ENCODE measurements around the gene ZNG1A. TPM values are rescaled to one million over a fixed set of nuclear protein-coding genes. Genes with fewer than 3 reads are reported as not detected.
A peak's percentile ranks its signal among the peaks of the same experiment; 100 is the strongest.
"Not testable (repeated sequence)": the region's sequence is repeated elsewhere in the genome, so short reads cannot be mapped to it uniquely, and the experiment has no call there.

ZNG1A gene
- total and polyA plus RNA-seq, 2 donors (not counting 1 experiment from before 2014, with no cell fraction given), result 17.7 to 32.3 TPM

- H3K4me1 ChIP-seq (ENCODE audit: control insufficient read depth, extremely low read depth, insufficient read depth, low read length); H3K27ac ChIP-seq (ENCODE audit: insufficient read depth, low read length); H4K20me1 ChIP-seq (ENCODE audit: control insufficient read depth, extremely low read depth, insufficient read depth, low read length); H3K36me3 ChIP-seq (ENCODE audit: control insufficient read depth, insufficient read depth, low read length); H2AFZ ChIP-seq (ENCODE audit: low read length); H3K9me3 ChIP-seq (ENCODE audit: control insufficient read depth, insufficient read depth, low read depth, low read length); H3K79me2 ChIP-seq (ENCODE audit: control insufficient read depth, insufficient read depth, low read length); DNase-seq (ENCODE audit: low read depth in 2 of 2): not testable (repeated sequence)
- peak overlapping the region; percentile 59 for H3K4me2 ChIP-seq (ENCODE audit: extremely low read depth, insufficient read depth, low read length)
- H3K27me3 ChIP-seq (ENCODE audit: control insufficient read depth, insufficient read depth, low read length), result peaks cover 22% of the 10 kb centered on the region
- peak overlapping the region in 3 of 4 experiments; percentile 17 to 41 (median 35) for H3K4me3 ChIP-seq (replicated peaks in 1 of 4; ENCODE audit: control extremely low read depth in 1 of 4, insufficient read depth in 1 of 4, low read depth in 3 of 4, low read length in 4 of 4)
- peak overlapping the region; percentile 16 for H3K9ac ChIP-seq (ENCODE audit: insufficient read depth, low read length)
- peak; percentile 80 for TF ChIP-seq EZH2 (IDR thresholded peaks at IDR 0.05; ENCODE audit: low read length, missing control alignments)
These were observed 65.2 kb downstream of the ZNG1A start for GRCh38 chr9:113468-114266.

GRCh38 chr9:112589-113467 is 66.0 kb downstream of the ZNG1A start:
- H3K27me3 ChIP-seq (ENCODE audit: control insufficient read depth, insufficient read depth, low read length), result peaks cover 22% of the 10 kb centered on the region
- not testable (repeated sequence) for H3K9me3 ChIP-seq (ENCODE audit: control insufficient read depth, insufficient read depth, low read depth, low read length); H4K20me1 ChIP-seq (ENCODE audit: control insufficient read depth, extremely low read depth, insufficient read depth, low read length); H3K36me3 ChIP-seq (ENCODE audit: control insufficient read depth, insufficient read depth, low read length); DNase-seq (ENCODE audit: low read depth in 2 of 2); H3K79me2 ChIP-seq (ENCODE audit: control insufficient read depth, insufficient read depth, low read length); H3K4me3 ChIP-seq (replicated peaks in 1 of 4; ENCODE audit: control extremely low read depth in 1 of 4, insufficient read depth in 1 of 4, low read depth in 3 of 4, low read length in 4 of 4); H3K4me2 ChIP-seq (ENCODE audit: extremely low read depth, insufficient read depth, low read length); H3K27ac ChIP-seq (ENCODE audit: insufficient read depth, low read length); H3K9ac ChIP-seq (ENCODE audit: insufficient read depth, low read length); H2AFZ ChIP-seq (ENCODE audit: low read length); H3K4me1 ChIP-seq (ENCODE audit: control insufficient read depth, extremely low read depth, insufficient read depth, low read length)
- TF ChIP-seq EZH2 (IDR thresholded peaks at IDR 0.05; ENCODE audit: low read length, missing control alignments), result peak; percentile 79

- not testable (repeated sequence) for H3K27ac ChIP-seq (ENCODE audit: insufficient read depth, low read length); H4K20me1 ChIP-seq (ENCODE audit: control insufficient read depth, extremely low read depth, insufficient read depth, low read length); H3K9ac ChIP-seq (ENCODE audit: insufficient read depth, low read length); H3K4me2 ChIP-seq (ENCODE audit: extremely low read depth, insufficient read depth, low read length); H3K4me1 ChIP-seq (ENCODE audit: control insufficient read depth, extremely low read depth, insufficient read depth, low read length); H3K4me3 ChIP-seq (replicated peaks in 1 of 4; ENCODE audit: control extremely low read depth in 1 of 4, insufficient read depth in 1 of 4, low read depth in 3 of 4, low read length in 4 of 4); DNase-seq (ENCODE audit: low read depth in 2 of 2); H3K36me3 ChIP-seq (ENCODE audit: control insufficient read depth, insufficient read depth, low read length); H2AFZ ChIP-seq (ENCODE audit: low read length); H3K79me2 ChIP-seq (ENCODE audit: control insufficient read depth, insufficient read depth, low read length); H3K9me3 ChIP-seq (ENCODE audit: control insufficient read depth, insufficient read depth, low read depth, low read length)
- peaks cover 19% of the 10 kb centered on the region for H3K27me3 ChIP-seq (ENCODE audit: control insufficient read depth, insufficient read depth, low read length)
These were observed 68.2 kb downstream of the ZNG1A start for GRCh38 chr9:110672-111071.

GRCh38 chr9:109540-109939 is 69.3 kb downstream of the ZNG1A start:
- H3K4me1 ChIP-seq (ENCODE audit: control insufficient read depth, extremely low read depth, insufficient read depth, low read length); H2AFZ ChIP-seq (ENCODE audit: low read length); H4K20me1 ChIP-seq (ENCODE audit: control insufficient read depth, extremely low read depth, insufficient read depth, low read length); H3K79me2 ChIP-seq (ENCODE audit: control insufficient read depth, insufficient read depth, low read length); H3K9ac ChIP-seq (ENCODE audit: insufficient read depth, low read length); H3K9me3 ChIP-seq (ENCODE audit: control insufficient read depth, insufficient read depth, low read depth, low read length); H3K4me2 ChIP-seq (ENCODE audit: extremely low read depth, insufficient read depth, low read length); DNase-seq (ENCODE audit: low read depth in 2 of 2); H3K27ac ChIP-seq (ENCODE audit: insufficient read depth, low read length); H3K36me3 ChIP-seq (ENCODE audit: control insufficient read depth, insufficient read depth, low read length); H3K4me3 ChIP-seq (replicated peaks in 1 of 4; ENCODE audit: control extremely low read depth in 1 of 4, insufficient read depth in 1 of 4, low read depth in 3 of 4, low read length in 4 of 4): not testable (repeated sequence)
- H3K27me3 ChIP-seq (ENCODE audit: control insufficient read depth, insufficient read depth, low read length), result peaks cover 12% of the 10 kb centered on the region

- H3K9ac ChIP-seq (ENCODE audit: insufficient read depth, low read length); H3K4me3 ChIP-seq (replicated peaks in 1 of 4; ENCODE audit: control extremely low read depth in 1 of 4, insufficient read depth in 1 of 4, low read depth in 3 of 4, low read length in 4 of 4); H3K4me1 ChIP-seq (ENCODE audit: control insufficient read depth, extremely low read depth, insufficient read depth, low read length); H3K27ac ChIP-seq (ENCODE audit: insufficient read depth, low read length); H3K36me3 ChIP-seq (ENCODE audit: control insufficient read depth, insufficient read depth, low read length); DNase-seq (ENCODE audit: low read depth in 2 of 2); H3K4me2 ChIP-seq (ENCODE audit: extremely low read depth, insufficient read depth, low read length); H2AFZ ChIP-seq (ENCODE audit: low read length); H3K9me3 ChIP-seq (ENCODE audit: control insufficient read depth, insufficient read depth, low read depth, low read length); H4K20me1 ChIP-seq (ENCODE audit: control insufficient read depth, extremely low read depth, insufficient read depth, low read length); H3K79me2 ChIP-seq (ENCODE audit: control insufficient read depth, insufficient read depth, low read length); H3K27me3 ChIP-seq (ENCODE audit: control insufficient read depth, insufficient read depth, low read length): not testable (repeated sequence)
These were observed 69.9 kb downstream of the ZNG1A start for GRCh38 chr9:108742-109495.

DNA sequence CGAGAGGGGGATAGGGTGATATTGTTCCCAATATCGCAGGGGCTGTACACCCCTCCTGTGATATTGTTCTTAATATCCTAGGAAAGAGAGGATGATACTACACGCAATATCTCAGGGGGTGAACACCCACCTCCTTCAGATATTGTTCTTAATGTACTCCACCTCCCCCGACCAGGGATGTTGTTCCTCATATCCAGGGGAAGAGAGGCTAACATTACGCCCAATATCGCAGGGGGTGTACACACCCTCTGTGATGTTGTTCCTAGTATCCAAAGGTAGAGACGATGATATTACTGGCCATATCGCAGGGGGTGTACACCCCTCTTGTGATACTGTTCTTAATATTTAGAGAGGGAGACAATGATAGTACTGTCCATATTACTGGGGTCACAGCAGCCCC is 72.9 kb downstream of the ZNG1A start:
- H4K20me1 ChIP-seq (ENCODE audit: control insufficient read depth, extremely low read depth, insufficient read depth, low read length); H3K9ac ChIP-seq (ENCODE audit: insufficient read depth, low read length); H3K27ac ChIP-seq (ENCODE audit: insufficient read depth, low read length); H3K79me2 ChIP-seq (ENCODE audit: control insufficient read depth, insufficient read depth, low read length); H3K4me1 ChIP-seq (ENCODE audit: control insufficient read depth, extremely low read depth, insufficient read depth, low read length); H3K9me3 ChIP-seq (ENCODE audit: control insufficient read depth, insufficient read depth, low read depth, low read length); DNase-seq (ENCODE audit: low read depth in 2 of 2); H3K36me3 ChIP-seq (ENCODE audit: control insufficient read depth, insufficient read depth, low read length); H2AFZ ChIP-seq (ENCODE audit: low read length); H3K4me3 ChIP-seq (replicated peaks in 1 of 4; ENCODE audit: control extremely low read depth in 1 of 4, insufficient read depth in 1 of 4, low read depth in 3 of 4, low read length in 4 of 4); H3K27me3 ChIP-seq (ENCODE audit: control insufficient read depth, insufficient read depth, low read length); H3K4me2 ChIP-seq (ENCODE audit: extremely low read depth, insufficient read depth, low read length): not testable (repeated sequence)

All from fibroblast of lung (primary cell).